Neural cell (in vitro differentiated cells): ENCODE data around the gene SMIM38. TPM values are rescaled to one million over a fixed set of nuclear protein-coding genes. Genes with fewer than 3 reads are reported as not detected.

ENCODE experiments used
- H2AFZ ChIP-seq: fragments of 200-600, 300-800 bp; sonication (generic), shearing (Covaris generic); 2 replicates; pipeline ENCODE4 v1.6.0; 2014; ENCODE audit warnings: low read depth, mild to moderate bottlenecking, antibody characterized with exemption, low read length, moderate library complexity
- H3F3A ChIP-seq: fragments of 200-600 bp; shearing (Covaris generic); 2 replicates; pipeline ENCODE4 v1.6.1; 2016; ENCODE audit warnings: mild to moderate bottlenecking, moderate library complexity, mixed read lengths, antibody characterized with exemption, low read length; ENCODE audit not compliant: insufficient read depth, poor library complexity, severe bottlenecking
- H3K27ac ChIP-seq: fragments of 200-600, 300-800 bp; sonication (generic), shearing (Covaris generic); 2 replicates; pipeline ENCODE4 v1.5.1; 2014; ENCODE audit warnings: mild to moderate bottlenecking, low read length, moderate library complexity
- H3K27me3 ChIP-seq: fragments of 300-800, 200-600 bp; sonication (generic), shearing (Covaris generic); 2 replicates; pipeline ENCODE4 v1.6.0; 2014; ENCODE audit warnings: mild to moderate bottlenecking, low read depth, low read length, moderate library complexity; ENCODE audit not compliant: insufficient read depth
- H3K36me3 ChIP-seq: fragments of 300-800, 200-600 bp; sonication (generic), shearing (Covaris generic); 2 replicates; pipeline ENCODE4 v1.5.1; 2014; ENCODE audit warnings: mild to moderate bottlenecking, antibody characterized with exemption, low read length, moderate library complexity; ENCODE audit not compliant: insufficient read depth
- H3K4me2 ChIP-seq: fragments of 300-800, 200-600 bp; sonication (generic), shearing (Covaris generic); 2 replicates; pipeline ENCODE4 v1.6.0; 2014; ENCODE audit warnings: mild to moderate bottlenecking, low read length
- H3K4me3 ChIP-seq: fragments of 300-800, 200-600 bp; sonication (generic), shearing (Covaris generic); 2 replicates; pipeline ENCODE4 v1.5.1; 2014; ENCODE audit warnings: mild to moderate bottlenecking, low read length, moderate library complexity
- H3K79me2 ChIP-seq: fragments of 200-600 bp; shearing (Covaris generic); replicated peaks from 2 replicates; pipeline ENCODE4 v1.6.0; 2014; ENCODE audit warnings: mild to moderate bottlenecking, low read length, moderate library complexity; ENCODE audit not compliant: insufficient read depth
- H3K9ac ChIP-seq: fragments of 300-800, 200-600 bp; sonication (generic), shearing (Covaris generic); 2 replicates; pipeline ENCODE4 v1.6.1; 2016; ENCODE audit warnings: mild to moderate bottlenecking, low read length, mixed read lengths
- H3K9me2 ChIP-seq: fragments of 200-600 bp; shearing (Covaris generic); 2 replicates; pipeline ENCODE4 v1.6.1; 2016; ENCODE audit warnings: mild to moderate bottlenecking, low read length, mixed read lengths; ENCODE audit not compliant: insufficient read depth
- H3K9me3 ChIP-seq: fragments of 200-600, 300-800 bp; sonication (generic), shearing (Covaris generic); 2 replicates; pipeline ENCODE4 v1.6.1; 2016; ENCODE audit warnings: mild to moderate bottlenecking, mixed run types, low read length, moderate library complexity, mixed read lengths
- H4K20me1 ChIP-seq: fragments of 200-600 bp; shearing (Covaris generic); 2 replicates; pipeline ENCODE4 v1.6.1; 2016; ENCODE audit warnings: mild to moderate bottlenecking, mixed run types; ENCODE audit not compliant: insufficient read depth
- EP300 ChIP-seq: fragments of 450-650 bp; conservative IDR thresholded peaks from 2 replicates; pipeline ENCODE4 v1.6.1; 2014; ENCODE audit warnings: antibody characterized with exemption, mild to moderate bottlenecking, moderate library complexity; ENCODE audit not compliant: poor library complexity, severe bottlenecking
- EZH2 ChIP-seq: fragments of 200-600, 300-800 bp; shearing (Covaris generic), sonication (generic); IDR thresholded peaks from 2 replicates; pipeline ENCODE4 v1.6.1; 2014; ENCODE audit warnings: antibody characterized with exemption, low read length, borderline replicate concordance, mild to moderate bottlenecking; ENCODE audit not compliant: insufficient read depth, poor library complexity, severe bottlenecking
- MXI1 ChIP-seq: fragments of 450-650 bp; conservative IDR thresholded peaks from 2 replicates; pipeline ENCODE4 v1.6.1; 2014; ENCODE audit warnings: antibody characterized with exemption, mild to moderate bottlenecking; ENCODE audit not compliant: poor library complexity, severe bottlenecking
- POLR2AphosphoS5 ChIP-seq: IDR thresholded peaks from 2 replicates; pipeline ENCODE4 v1.6.1; 2012
- RAD21 ChIP-seq: fragments of 450-650 bp; conservative IDR thresholded peaks from 2 replicates; pipeline ENCODE4 v1.6.1; 2014; ENCODE audit warnings: antibody characterized with exemption, mild to moderate bottlenecking, moderate library complexity
- SMC3 ChIP-seq: fragments of 450-650 bp; conservative IDR thresholded peaks from 2 replicates; pipeline ENCODE4 v1.6.1; 2014; ENCODE audit warnings: antibody characterized with exemption, mild to moderate bottlenecking, moderate library complexity; ENCODE audit not compliant: poor library complexity
- TAF1 ChIP-seq: IDR thresholded peaks from 2 replicates; pipeline ENCODE4 v1.6.1; 2012; ENCODE audit warnings: low read depth
- polyA plus RNA-seq: library from polyadenylated mRNA; depleted of rRNA; stranded (reverse); fragments of >200 nt; gene quantifications from 2 replicates; pipeline ENCODE4 v1.2.3, GENCODE V29; 2014
- TF ChIP-seq, protein P1 (sequence below): IDR thresholded peaks from 2 replicates; pipeline ENCODE4 v1.6.1; 2012; ENCODE audit warnings: borderline replicate concordance
- TF ChIP-seq, protein P2 (sequence below): fragments of 450-650 bp; IDR thresholded peaks from 2 replicates; pipeline ENCODE4 v1.5.1; 2014; ENCODE audit warnings: antibody characterized with exemption, mild to moderate bottlenecking, moderate library complexity; ENCODE audit not compliant: poor library complexity, severe bottlenecking

The SMIM38 gene
- polyA plus RNA-seq, 1 donor from 2014 or later: 1.9 TPM

DNA sequence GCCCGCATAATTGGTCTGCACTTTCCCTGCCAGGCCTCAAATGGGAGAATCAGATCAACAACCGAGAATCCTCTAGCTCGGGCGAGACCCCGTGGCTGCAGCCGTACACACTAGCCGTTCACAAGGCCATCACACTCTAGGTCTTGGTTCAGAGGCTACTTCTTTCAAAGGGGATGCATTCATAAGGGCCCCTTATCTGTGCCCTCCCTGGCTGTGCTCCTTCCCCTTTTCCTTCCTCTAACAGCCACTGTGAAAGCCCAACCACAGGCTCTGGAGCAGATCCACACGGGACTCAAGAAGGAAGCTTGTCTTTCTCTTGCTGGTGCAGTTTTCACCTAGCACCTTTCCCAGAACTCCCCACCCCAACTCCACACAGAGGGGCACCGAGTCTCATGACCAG, 24.5 kb downstream of the SMIM38 start:
- Histone ChIP-seq H3K9me2 (no peaks in the 10 kb centered on the region), H3K27me3 (no peaks in the 10 kb centered on the region), H2AFZ (no peak overlapping the region), H3F3A (no peaks in the 10 kb centered on the region), H3K4me2 (no peak overlapping the region), H4K20me1 (no peaks in the 10 kb centered on the region), H3K4me3 (no peak overlapping the region), H3K36me3 (no peaks in the 10 kb centered on the region), H3K9me3 (peaks cover 2% of the 10 kb centered on the region), H3K27ac (no peak overlapping the region), H3K9ac (no peak overlapping the region), H3K79me2 (no peaks in the 10 kb centered on the region)
- no peak for TF ChIP-seq SMC3

DNA sequence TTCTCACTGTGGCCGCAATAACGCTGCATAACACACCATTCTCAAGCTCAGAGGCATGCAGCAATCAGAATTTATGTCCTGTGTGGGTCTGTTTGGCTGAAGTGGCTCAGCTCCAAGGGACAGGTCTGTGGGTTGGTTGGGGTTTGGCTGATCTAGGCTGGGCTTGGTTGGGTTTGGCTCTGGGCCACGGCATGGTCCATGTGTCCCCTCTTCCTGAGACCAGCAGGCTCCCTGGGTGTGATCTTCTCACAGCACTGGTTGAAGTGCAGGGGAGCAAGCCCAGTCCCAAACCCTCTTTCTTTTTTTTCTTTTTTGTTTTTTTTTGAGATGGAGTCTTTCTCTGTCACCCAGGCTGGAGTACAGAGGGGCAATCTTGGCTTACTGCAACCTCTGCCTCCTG, 25.0 kb downstream of the SMIM38 start:
- H3K27me3 ChIP-seq: no peaks in the 10 kb centered on the region
- no peaks in the 10 kb centered on the region for H3F3A ChIP-seq
- H3K4me3 ChIP-seq: no peak overlapping the region
- H3K27ac ChIP-seq: no peak overlapping the region
- H3K9ac ChIP-seq: no peak overlapping the region
- no peak overlapping the region for H3K4me2 ChIP-seq
- no peaks in the 10 kb centered on the region for H3K36me3 ChIP-seq
- H3K9me3 ChIP-seq: no peaks in the 10 kb centered on the region
- H3K9me2 ChIP-seq: no peaks in the 10 kb centered on the region
- TF ChIP-seq, protein P1, sequence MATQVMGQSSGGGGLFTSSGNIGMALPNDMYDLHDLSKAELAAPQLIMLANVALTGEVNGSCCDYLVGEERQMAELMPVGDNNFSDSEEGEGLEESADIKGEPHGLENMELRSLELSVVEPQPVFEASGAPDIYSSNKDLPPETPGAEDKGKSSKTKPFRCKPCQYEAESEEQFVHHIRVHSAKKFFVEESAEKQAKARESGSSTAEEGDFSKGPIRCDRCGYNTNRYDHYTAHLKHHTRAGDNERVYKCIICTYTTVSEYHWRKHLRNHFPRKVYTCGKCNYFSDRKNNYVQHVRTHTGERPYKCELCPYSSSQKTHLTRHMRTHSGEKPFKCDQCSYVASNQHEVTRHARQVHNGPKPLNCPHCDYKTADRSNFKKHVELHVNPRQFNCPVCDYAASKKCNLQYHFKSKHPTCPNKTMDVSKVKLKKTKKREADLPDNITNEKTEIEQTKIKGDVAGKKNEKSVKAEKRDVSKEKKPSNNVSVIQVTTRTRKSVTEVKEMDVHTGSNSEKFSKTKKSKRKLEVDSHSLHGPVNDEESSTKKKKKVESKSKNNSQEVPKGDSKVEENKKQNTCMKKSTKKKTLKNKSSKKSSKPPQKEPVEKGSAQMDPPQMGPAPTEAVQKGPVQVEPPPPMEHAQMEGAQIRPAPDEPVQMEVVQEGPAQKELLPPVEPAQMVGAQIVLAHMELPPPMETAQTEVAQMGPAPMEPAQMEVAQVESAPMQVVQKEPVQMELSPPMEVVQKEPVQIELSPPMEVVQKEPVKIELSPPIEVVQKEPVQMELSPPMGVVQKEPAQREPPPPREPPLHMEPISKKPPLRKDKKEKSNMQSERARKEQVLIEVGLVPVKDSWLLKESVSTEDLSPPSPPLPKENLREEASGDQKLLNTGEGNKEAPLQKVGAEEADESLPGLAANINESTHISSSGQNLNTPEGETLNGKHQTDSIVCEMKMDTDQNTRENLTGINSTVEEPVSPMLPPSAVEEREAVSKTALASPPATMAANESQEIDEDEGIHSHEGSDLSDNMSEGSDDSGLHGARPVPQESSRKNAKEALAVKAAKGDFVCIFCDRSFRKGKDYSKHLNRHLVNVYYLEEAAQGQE: no peak
- TF ChIP-seq EP300 (no peak), SMC3 (no peak), POLR2AphosphoS5 (no peak), TAF1 (no peak), MXI1 (no peak), RAD21 (no peak), EZH2 (no peak)
- TF ChIP-seq, protein P2, sequence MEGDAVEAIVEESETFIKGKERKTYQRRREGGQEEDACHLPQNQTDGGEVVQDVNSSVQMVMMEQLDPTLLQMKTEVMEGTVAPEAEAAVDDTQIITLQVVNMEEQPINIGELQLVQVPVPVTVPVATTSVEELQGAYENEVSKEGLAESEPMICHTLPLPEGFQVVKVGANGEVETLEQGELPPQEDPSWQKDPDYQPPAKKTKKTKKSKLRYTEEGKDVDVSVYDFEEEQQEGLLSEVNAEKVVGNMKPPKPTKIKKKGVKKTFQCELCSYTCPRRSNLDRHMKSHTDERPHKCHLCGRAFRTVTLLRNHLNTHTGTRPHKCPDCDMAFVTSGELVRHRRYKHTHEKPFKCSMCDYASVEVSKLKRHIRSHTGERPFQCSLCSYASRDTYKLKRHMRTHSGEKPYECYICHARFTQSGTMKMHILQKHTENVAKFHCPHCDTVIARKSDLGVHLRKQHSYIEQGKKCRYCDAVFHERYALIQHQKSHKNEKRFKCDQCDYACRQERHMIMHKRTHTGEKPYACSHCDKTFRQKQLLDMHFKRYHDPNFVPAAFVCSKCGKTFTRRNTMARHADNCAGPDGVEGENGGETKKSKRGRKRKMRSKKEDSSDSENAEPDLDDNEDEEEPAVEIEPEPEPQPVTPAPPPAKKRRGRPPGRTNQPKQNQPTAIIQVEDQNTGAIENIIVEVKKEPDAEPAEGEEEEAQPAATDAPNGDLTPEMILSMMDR: no peak
- no peaks in the 10 kb centered on the region for H3K79me2 ChIP-seq
- no peak overlapping the region for H2AFZ ChIP-seq
- no peaks in the 10 kb centered on the region for H4K20me1 ChIP-seq

DNA sequence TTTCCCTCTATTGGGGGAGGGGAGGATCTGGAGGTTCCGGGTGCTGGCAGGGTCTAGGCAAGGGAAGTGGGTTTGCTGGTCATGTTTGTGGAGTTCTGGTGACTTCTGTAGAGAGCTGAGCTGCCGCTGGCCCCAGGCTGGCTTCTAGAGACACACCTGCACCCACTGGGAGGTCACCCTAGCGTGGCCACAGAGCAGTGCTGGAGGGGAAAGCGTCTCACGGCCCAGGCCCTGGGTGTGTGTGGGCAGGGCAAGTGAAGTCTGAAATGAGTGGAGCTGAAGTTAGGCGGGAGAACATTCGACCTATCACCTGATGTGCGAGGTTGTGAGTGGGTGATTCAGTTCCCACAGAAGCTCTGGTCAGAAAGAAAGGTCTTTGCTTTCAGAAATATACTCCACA, 27.9 kb downstream of the SMIM38 start:
- no peak overlapping the region for H2AFZ ChIP-seq

More for the DNA sequence above, 27.9 kb downstream of the SMIM38 start:
- TF ChIP-seq RAD21 (no peak), POLR2AphosphoS5 (no peak), MXI1 (no peak), TAF1 (no peak), EP300 (no peak), EZH2 (no peak), SMC3 (no peak)
- TF ChIP-seq, protein P1: no peak
- TF ChIP-seq, protein P2: no peak
- H3K36me3 ChIP-seq: no peaks in the 10 kb centered on the region
- H3K79me2 ChIP-seq: no peaks in the 10 kb centered on the region
- no peaks in the 10 kb centered on the region for H3K9me3 ChIP-seq
- H4K20me1 ChIP-seq: no peaks in the 10 kb centered on the region
- no peak overlapping the region for H3K27ac ChIP-seq
- H3K9ac ChIP-seq: no peak overlapping the region
- H3K4me2 ChIP-seq: no peak overlapping the region
- H3F3A ChIP-seq: no peaks in the 10 kb centered on the region
- H3K4me3 ChIP-seq: no peak overlapping the region
- no peaks in the 10 kb centered on the region for H3K9me2 ChIP-seq
- H3K27me3 ChIP-seq: no peaks in the 10 kb centered on the region
